Hepatocyte (in vitro differentiated cells): ENCODE results near the gene RAD51D.

ENCODE experiments used
- CTCF ChIP-seq: fragments of 200-600 bp; sonication (generic); IDR thresholded peaks from 2 replicates; pipeline ENCODE4 v1.5.1; 2016; ENCODE audit warnings: antibody characterized with exemption, mild to moderate bottlenecking; ENCODE audit not compliant: poor library complexity
- EZH2 ChIP-seq: fragments of 200-600 bp; sonication (generic); IDR thresholded peaks from 2 replicates; pipeline ENCODE4 v1.6.1; 2016; ENCODE audit warnings: antibody characterized with exemption, mild to moderate bottlenecking, borderline replicate concordance

GRCh38 chr17:35130392-35130791, 10.7 kb upstream of the RAD51D start:
- TF ChIP-seq CTCF (no peak), EZH2 (no peak)
